Stimulated activated CD8-positive, alpha-beta memory T cell treated with anti-CD3 and anti-CD28 coated beads, Interleukin-12 subunit alpha, Interleukin-12 subunit beta, amount 100 ng/mL, for 24 hours (primary cell): ENCODE measurements around the gene PTPRC.

ENCODE experiments used
- DNase-seq: peaks from one replicate; pipeline ENCODE4 v3.0.0-alpha.2; 2020; ENCODE audit errors: extremely low read depth

Gene PTPRC

GRCh38 chr1:198647055-198647454 lies 8.2 kb downstream of the PTPRC start:
- no peak for DNase-seq

GRCh38 chr1:198648592-198648991 lies 9.8 kb downstream of the PTPRC start:
- DNase-seq: no peak

- DNase-seq: no peak
These were observed 10.6 kb downstream of the PTPRC start for GRCh38 chr1:198649232-198649967.

GRCh38 chr1:198649968-198650338 lies 11.1 kb downstream of the PTPRC start:
- DNase-seq: no peak

- DNase-seq: no peak
These were observed 11.7 kb downstream of the PTPRC start for GRCh38 chr1:198650506-198650905.

GRCh38 chr1:198651650-198652400 lies 13.0 kb downstream of the PTPRC start:
- no peak for DNase-seq

- no peak for DNase-seq
These were observed 15.1 kb downstream of the PTPRC start for GRCh38 chr1:198653808-198654413.

GRCh38 chr1:198655459-198656121 lies 16.8 kb downstream of the PTPRC start:
- no peak for DNase-seq

GRCh38 chr1:198656500-198656932 lies 17.7 kb downstream of the PTPRC start:
- peak; percentile 42 for DNase-seq

- DNase-seq: no peak
These were observed 18.8 kb downstream of the PTPRC start for GRCh38 chr1:198657550-198658064.

GRCh38 chr1:198660341-198661261 lies 21.8 kb downstream of the PTPRC start:
- DNase-seq: no peak

GRCh38 chr1:198662821-198663220 lies 24.0 kb downstream of the PTPRC start:
- no peak for DNase-seq

- DNase-seq: no peak
These were observed 25.4 kb downstream of the PTPRC start for GRCh38 chr1:198664068-198664788.

- no peak for DNase-seq
These were observed 28.3 kb downstream of the PTPRC start for GRCh38 chr1:198667186-198667585.

GRCh38 chr1:198667807-198668206 lies 29.0 kb downstream of the PTPRC start:
- no peak for DNase-seq

GRCh38 chr1:198669023-198669698 lies 30.3 kb downstream of the PTPRC start:
- DNase-seq: no peak

GRCh38 chr1:198669771-198670170 lies 30.9 kb downstream of the PTPRC start:
- no peak for DNase-seq

GRCh38 chr1:198671136-198671535 lies 32.3 kb downstream of the PTPRC start:
- DNase-seq: no peak

GRCh38 chr1:198672124-198672523 lies 33.3 kb downstream of the PTPRC start:
- no peak for DNase-seq

GRCh38 chr1:198674009-198674408 lies 35.2 kb downstream of the PTPRC start:
- DNase-seq: no peak
